OCI-LY1 (cell line): ENCODE data around the gene C3orf49.

Experiments used
- H2AFZ ChIP-seq: fragments of 200-600 bp; sonication (generic), shearing (Covaris generic); 2 replicates; pipeline ENCODE4 v1.6.0; 2014; ENCODE audit warnings: antibody characterized with exemption, mild to moderate bottlenecking, low read length
- H3F3A ChIP-seq: fragments of 200-600 bp; sonication (generic), shearing (Covaris generic); 2 replicates; pipeline ENCODE4 v1.6.0; 2014; ENCODE audit warnings: mild to moderate bottlenecking, antibody characterized with exemption, low read length, moderate library complexity; ENCODE audit not compliant: insufficient read depth
- H3K27ac ChIP-seq: fragments of 200-600 bp; sonication (generic); 2 replicates; pipeline ENCODE4 v1.5.1; 2014; ENCODE audit warnings: low read length, mixed run types, mild to moderate bottlenecking, low read depth; ENCODE audit not compliant: poor library complexity, severe bottlenecking
- H3K27me3 ChIP-seq: fragments of 200-600 bp; sonication (generic); 2 replicates; pipeline ENCODE4 v1.6.0; 2014; ENCODE audit warnings: antibody characterized with exemption, mild to moderate bottlenecking, low read length, moderate library complexity; ENCODE audit not compliant: insufficient read depth
- H3K36me3 ChIP-seq: fragments of 200-600 bp; sonication (generic); 2 replicates; pipeline ENCODE4 v1.6.1; 2014; ENCODE audit warnings: mild to moderate bottlenecking, antibody characterized with exemption, low read length, moderate library complexity, mixed read lengths; ENCODE audit not compliant: insufficient read depth
- H3K4me1 ChIP-seq: fragments of 200-600 bp; sonication (generic); 2 replicates; pipeline ENCODE4 v1.5.1; 2014; ENCODE audit warnings: mild to moderate bottlenecking, low read length, moderate library complexity; ENCODE audit not compliant: insufficient read depth, severe bottlenecking
- H3K4me2 ChIP-seq: fragments of 200-600 bp; sonication (generic), shearing (Covaris generic); 2 replicates; pipeline ENCODE4 v1.6.1; 2014; ENCODE audit warnings: low read length
- H3K4me3 ChIP-seq: fragments of 200-600 bp; sonication (generic); 2 replicates; pipeline ENCODE4 v1.5.1; 2014; ENCODE audit warnings: low read length, low read depth, mild to moderate bottlenecking, mixed read lengths; ENCODE audit not compliant: poor library complexity, severe bottlenecking
- H3K79me2 ChIP-seq: fragments of 200-600 bp; shearing (Covaris generic); 2 replicates; pipeline ENCODE4 v1.6.1; 2016; ENCODE audit warnings: mixed run types, low read length, mixed read lengths; ENCODE audit not compliant: insufficient read depth
- H3K9ac ChIP-seq: fragments of 200-600 bp; sonication (generic), shearing (Covaris generic); 2 replicates; pipeline ENCODE4 v1.6.1; 2014; ENCODE audit warnings: mild to moderate bottlenecking, low read length, mixed read lengths
- H3K9me2 ChIP-seq: fragments of 200-600 bp; sonication (generic), shearing (Covaris generic); 2 replicates; pipeline ENCODE4 v1.6.1; 2014; ENCODE audit warnings: low read depth, mild to moderate bottlenecking, low read length, mixed read lengths
- H3K9me3 ChIP-seq: fragments of 200-600 bp; shearing (Covaris generic); 2 replicates; pipeline ENCODE4 v1.6.1; 2014; ENCODE audit warnings: low read length, mixed read lengths
- H4K20me1 ChIP-seq: fragments of 200-600 bp; sonication (generic), shearing (Covaris generic); 2 replicates; pipeline ENCODE4 v1.6.0; 2016; ENCODE audit warnings: mild to moderate bottlenecking, low read length; ENCODE audit not compliant: insufficient read depth
- CTCF ChIP-seq: fragments of 200-600 bp; sonication (generic), shearing (Covaris generic); IDR thresholded peaks from 2 replicates; pipeline ENCODE4 v1.5.1; 2017; ENCODE audit warnings: mild to moderate bottlenecking, antibody characterized with exemption, low read length, moderate library complexity, mixed read lengths
- EZH2 ChIP-seq: fragments of 200-600 bp; sonication (generic), shearing (Covaris generic); IDR thresholded peaks from 2 replicates; pipeline ENCODE4 v1.8.0; 2017; ENCODE audit warnings: borderline replicate concordance, mixed run types, mild to moderate bottlenecking, antibody characterized with exemption, low read length, moderate library complexity, mixed read lengths

C3orf49 gene

GRCh38 chr3:63807961-63808565 lies 11.0 kb upstream of the C3orf49 start:
- Histone ChIP-seq H3K27ac (no peak overlapping the region), H3K9me2 (no peaks in the 10 kb centered on the region), H2AFZ (no peak overlapping the region), H3K4me1 (no peaks in the 10 kb centered on the region), H3K27me3 (no peaks in the 10 kb centered on the region), H3K4me3 (no peak overlapping the region), H3K79me2 (no peaks in the 10 kb centered on the region), H3K9me3 (no peaks in the 10 kb centered on the region), H3K9ac (no peak overlapping the region), H3F3A (no peaks in the 10 kb centered on the region), H4K20me1 (no peaks in the 10 kb centered on the region), H3K4me2 (no peak overlapping the region), H3K36me3 (no peaks in the 10 kb centered on the region)
- TF ChIP-seq CTCF: no peak
- TF ChIP-seq EZH2: no peak

GRCh38 chr3:63808633-63809032 lies 10.5 kb upstream of the C3orf49 start:
- Histone ChIP-seq H3K36me3 (no peaks in the 10 kb centered on the region), H3K9me3 (no peaks in the 10 kb centered on the region), H3K4me2 (no peak overlapping the region), H3K4me3 (no peak overlapping the region), H3K9me2 (no peaks in the 10 kb centered on the region), H3F3A (no peaks in the 10 kb centered on the region), H3K27ac (no peak overlapping the region), H3K9ac (no peak overlapping the region), H4K20me1 (no peaks in the 10 kb centered on the region), H3K79me2 (no peaks in the 10 kb centered on the region), H3K4me1 (no peaks in the 10 kb centered on the region), H3K27me3 (no peaks in the 10 kb centered on the region), H2AFZ (no peak overlapping the region)
- TF ChIP-seq EZH2: no peak

- Histone ChIP-seq H3K9me2 (no peaks in the 10 kb centered on the region), H3K9ac (no peak overlapping the region), H3K4me2 (no peak overlapping the region), H3K36me3 (no peaks in the 10 kb centered on the region), H3K27ac (no peak overlapping the region), H3K27me3 (no peaks in the 10 kb centered on the region), H4K20me1 (no peaks in the 10 kb centered on the region), H3K9me3 (no peaks in the 10 kb centered on the region), H3F3A (no peaks in the 10 kb centered on the region), H3K4me3 (no peak overlapping the region), H3K4me1 (no peaks in the 10 kb centered on the region), H3K79me2 (no peaks in the 10 kb centered on the region), H2AFZ (no peak overlapping the region)
- TF ChIP-seq CTCF (no peak), EZH2 (no peak)
Observed at GRCh38 chr3:63809607-63810006, 9.5 kb upstream of the C3orf49 start.

- Histone ChIP-seq H3K9me3 (no peaks in the 10 kb centered on the region), H3K9me2 (no peaks in the 10 kb centered on the region), H3K4me2 (no peak overlapping the region), H3K4me3 (no peak overlapping the region), H3F3A (no peaks in the 10 kb centered on the region), H3K79me2 (no peaks in the 10 kb centered on the region), H3K36me3 (no peaks in the 10 kb centered on the region), H3K27ac (no peak overlapping the region), H3K4me1 (no peaks in the 10 kb centered on the region), H4K20me1 (no peaks in the 10 kb centered on the region), H3K9ac (no peak overlapping the region), H3K27me3 (no peaks in the 10 kb centered on the region), H2AFZ (no peak overlapping the region)
- TF ChIP-seq EZH2: no peak
- TF ChIP-seq CTCF: no peak
Observed at GRCh38 chr3:63814237-63814636, 4.9 kb upstream of the C3orf49 start.
